Activated T-helper 9 cell treated with anti-CD3 and anti-CD28 coated beads, Interleukin-2, amount 50 U/mL, for 16 hours (primary cell): ENCODE data around the gene DDIT3.
"Not testable (repeated sequence)": the region's sequence is repeated elsewhere in the genome, so short reads cannot be mapped to it uniquely, and the experiment has no call there.

ENCODE experiments used
- DNase-seq: peaks from one replicate; pipeline ENCODE4 v3.0.0-alpha.2; 2020; ENCODE audit warnings: low read depth

Gene DDIT3, protein sequence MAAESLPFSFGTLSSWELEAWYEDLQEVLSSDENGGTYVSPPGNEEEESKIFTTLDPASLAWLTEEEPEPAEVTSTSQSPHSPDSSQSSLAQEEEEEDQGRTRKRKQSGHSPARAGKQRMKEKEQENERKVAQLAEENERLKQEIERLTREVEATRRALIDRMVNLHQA

GRCh38 chr12:57520053-57520818, at the start of gene DDIT3:
Gene DDIT3, minus strand, starts transcription at chr12:57520514. Its CDS starts 3,108 bp downstream, at chr12:57517406.
- DNase-seq = peak; percentile 100

GRCh38 chr12:57569858-57570257, 49.5 kb upstream of the DDIT3 start:
- no peak for DNase-seq

- no peak for DNase-seq
Observed at GRCh38 chr12:57568838-57569237, 48.5 kb upstream of the DDIT3 start.

DNA sequence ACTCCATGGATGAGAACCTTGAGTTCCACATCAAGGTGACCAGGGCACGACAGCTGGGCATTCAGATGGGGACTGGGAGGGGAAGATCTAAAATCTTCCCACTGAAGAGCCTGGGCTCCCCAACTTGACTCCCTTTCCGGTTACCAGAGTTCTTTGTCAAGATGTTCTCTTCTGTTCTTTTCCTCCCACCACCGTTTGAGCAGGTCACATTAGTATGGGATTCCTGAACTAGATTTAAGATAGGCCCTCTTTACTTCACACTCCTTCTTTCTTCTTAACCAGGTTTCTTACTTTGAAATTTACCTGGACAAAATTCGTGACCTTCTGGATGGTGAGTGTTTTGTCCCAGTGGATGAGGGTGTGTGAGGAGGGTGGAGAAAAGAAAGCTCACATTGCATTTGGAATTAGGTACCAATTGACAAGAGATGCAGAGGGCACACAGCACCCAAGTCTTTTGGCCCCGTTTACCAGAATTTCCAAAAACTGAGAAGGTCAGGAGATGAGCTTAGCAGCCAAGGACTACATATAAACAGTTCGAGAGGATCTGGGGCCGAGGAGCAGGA, 43.9 kb upstream of the DDIT3 start:
- no peak for DNase-seq

DNA sequence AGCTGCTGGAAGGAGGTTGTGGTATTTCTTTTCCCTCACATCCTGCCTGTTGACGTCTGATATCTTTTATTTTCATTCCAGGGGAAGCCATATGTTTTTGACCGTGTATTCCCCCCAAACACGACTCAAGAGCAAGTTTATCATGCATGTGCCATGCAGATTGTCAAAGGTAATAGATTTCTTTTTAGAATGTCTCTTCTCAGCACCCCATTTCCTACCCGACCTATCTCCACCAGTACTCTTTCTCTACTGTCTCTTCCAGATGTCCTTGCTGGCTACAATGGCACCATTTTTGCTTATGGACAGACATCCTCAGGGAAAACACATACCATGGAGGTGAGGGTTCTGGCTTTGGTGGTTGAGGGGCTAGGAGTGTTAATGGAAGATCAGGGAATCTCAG, 43.0 kb upstream of the DDIT3 start:
- DNase-seq = no peak

DNA sequence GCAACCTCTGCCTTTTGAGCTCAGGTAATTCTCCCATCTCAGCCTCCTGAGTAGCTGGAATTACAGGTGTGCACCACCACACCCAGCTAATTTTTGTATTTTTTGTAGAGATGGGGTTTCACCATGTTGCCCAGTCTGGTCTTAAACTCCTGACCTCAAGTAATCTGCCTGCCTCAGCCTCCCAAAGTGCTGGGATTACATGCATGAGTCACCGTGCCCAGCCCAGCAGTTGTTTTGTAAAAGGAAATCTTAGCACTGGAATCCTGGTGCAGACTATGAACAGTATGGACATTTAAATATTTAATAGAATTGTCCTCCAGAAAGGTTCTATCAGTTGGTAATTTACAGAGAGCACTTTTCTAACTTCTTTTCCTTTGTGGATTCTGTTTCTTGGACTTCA, 40.8 kb upstream of the DDIT3 start:
- DNase-seq = not testable (repeated sequence)

GRCh38 chr12:57560516-57560915, 40.2 kb upstream of the DDIT3 start:
- DNase-seq = no peak

GRCh38 chr12:57558864-57559263, 38.5 kb upstream of the DDIT3 start:
- no peak for DNase-seq

- DNase-seq = no peak
Observed at GRCh38 chr12:57554897-57555296, 34.6 kb upstream of the DDIT3 start.

- no peak for DNase-seq
Observed at GRCh38 chr12:57554453-57554852, 34.1 kb upstream of the DDIT3 start.

GRCh38 chr12:57553343-57554202, 33.3 kb upstream of the DDIT3 start:
- no peak for DNase-seq

- DNase-seq = no peak
Observed at GRCh38 chr12:57552835-57553313, 32.6 kb upstream of the DDIT3 start.

- DNase-seq = no peak
Observed at GRCh38 chr12:57552306-57552651, 32.0 kb upstream of the DDIT3 start.

DNA sequence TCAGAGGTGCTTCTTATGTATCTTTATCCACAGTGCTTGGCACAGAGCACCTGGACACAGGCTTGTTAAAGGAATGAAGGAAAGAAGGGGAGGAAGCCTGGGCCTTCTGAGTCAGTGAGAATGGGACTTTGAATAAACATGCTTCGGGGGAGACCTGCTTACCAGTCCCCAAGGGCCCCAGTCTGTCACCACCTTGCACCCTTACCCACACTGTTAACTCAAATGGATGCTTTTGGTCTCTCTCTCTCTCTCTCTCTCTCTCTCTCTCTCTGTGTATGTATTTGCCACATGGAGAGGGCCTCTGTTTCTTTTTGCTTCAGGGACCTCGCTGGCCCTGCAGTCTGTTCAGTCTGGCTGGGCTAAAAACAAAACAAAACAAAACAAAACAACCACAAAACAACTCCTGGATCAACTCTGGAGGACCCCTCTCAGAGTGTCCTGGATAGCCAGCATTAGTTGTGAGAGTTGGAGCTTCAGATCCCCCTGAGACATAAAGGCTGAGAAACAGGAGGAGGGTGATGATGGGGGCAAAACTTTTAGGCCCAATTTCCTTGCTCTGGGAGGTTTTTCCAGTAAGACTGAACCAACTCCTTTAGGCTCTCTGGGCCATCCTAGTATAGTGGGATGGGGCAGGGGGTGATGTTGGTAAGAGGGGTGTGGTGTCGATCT, 31.5 kb upstream of the DDIT3 start:
- no peak for DNase-seq

DNA sequence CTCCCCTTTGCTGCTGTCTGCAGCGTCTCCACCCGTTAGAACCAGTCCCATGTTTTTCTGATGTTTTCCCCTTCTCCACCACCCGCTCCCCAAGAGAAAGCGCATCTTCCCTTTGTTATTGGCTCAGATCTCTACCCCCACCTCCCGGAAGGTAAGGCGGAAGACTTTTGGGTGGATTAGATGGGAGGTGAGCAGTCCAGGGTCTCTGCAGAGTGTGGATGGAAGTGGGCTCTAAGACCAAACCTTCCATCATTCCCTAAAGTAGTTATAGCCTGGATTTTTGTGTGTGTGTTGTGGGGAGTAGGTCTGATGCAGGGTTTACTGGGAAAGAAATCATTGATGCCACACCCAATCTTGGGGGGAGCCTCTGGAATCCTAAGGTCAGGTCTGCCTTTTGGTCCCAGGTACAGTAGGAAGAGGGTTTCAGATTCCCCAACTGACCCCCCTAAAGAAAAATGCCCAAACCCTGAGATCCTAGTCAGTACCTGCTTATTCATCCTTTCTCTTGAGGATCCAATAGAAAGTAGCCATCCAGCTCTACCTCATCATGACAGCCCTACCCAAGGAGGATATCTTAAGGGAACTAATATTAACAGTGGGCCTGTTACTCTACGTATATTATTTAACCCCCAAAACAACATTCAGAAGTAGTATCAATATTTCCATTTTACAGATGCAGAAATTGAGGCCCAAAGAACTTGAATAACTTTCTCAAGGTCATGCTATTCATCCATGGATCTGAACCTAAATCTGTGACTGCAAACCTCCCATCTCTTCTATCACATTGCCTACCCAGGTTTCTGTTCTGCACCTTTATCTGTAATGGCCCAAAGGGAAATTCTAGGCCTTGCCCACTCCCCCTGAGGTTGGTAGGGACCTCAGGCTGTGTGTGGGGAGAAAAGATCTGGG, 30.6 kb upstream of the DDIT3 start:
- DNase-seq = no peak

DNA sequence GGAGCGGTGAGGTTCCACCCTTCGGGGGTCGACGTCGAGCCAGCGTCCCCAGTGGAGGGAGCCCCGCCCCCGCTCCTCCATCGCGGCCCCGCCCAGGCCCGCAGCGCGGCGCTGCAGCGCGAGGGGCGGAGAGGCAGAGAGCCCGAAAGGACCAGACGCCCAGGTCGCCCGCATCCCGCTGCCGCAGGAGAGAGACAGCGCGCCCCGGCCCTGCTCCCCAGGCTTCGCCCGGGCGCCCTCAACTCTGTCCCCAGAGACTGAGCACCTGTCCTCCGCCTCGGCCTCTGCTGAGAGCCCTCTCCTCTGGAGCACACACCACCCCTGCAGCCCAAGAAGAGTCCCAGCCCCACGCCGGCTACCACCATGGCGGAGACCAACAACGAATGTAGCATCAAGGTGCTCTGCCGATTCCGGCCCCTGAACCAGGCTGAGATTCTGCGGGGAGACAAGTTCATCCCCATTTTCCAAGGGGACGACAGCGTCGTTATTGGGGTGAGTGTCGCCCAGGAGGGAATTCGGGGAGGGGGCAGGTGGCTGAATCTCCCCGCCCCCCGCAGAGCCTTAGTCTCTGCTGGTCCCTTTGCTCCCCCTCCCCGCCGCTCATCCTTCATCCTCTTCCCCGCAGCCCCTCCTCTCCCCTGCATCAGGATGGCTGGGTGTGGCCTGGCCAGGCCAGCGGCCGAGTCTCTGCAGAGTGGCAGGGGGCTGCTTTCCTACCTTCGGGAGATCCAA, 29.8 kb upstream of the DDIT3 start, which contains the start of gene KIF5A:
Gene KIF5A, plus strand, starts transcription at position 136 of the 732 bp plus-strand sequence. Its CDS starts 228 bp downstream, at position 364.
- peak; percentile 37 for DNase-seq

GRCh38 chr12:57549203-57549908, 29.0 kb upstream of the DDIT3 start:
- DNase-seq = no peak

DNA sequence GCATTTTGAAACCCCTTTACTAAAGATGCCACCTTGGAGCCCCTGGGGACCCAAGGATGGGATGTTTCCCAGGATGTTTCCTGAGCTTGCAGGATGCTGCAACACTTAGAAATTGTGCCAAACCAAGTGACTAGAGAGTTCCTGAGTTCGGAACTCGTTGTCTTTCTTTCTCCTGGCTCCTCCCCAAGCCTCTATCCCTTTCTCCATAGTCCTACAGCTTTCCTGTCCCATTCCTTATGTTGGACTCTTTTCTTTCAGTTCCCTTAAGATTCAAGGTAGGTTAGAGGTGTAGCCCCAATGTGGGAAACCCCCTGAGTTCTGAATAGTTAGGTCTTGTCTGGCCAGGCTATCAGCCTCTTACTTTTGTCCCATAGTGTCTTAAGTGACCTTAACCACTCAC, 28.2 kb upstream of the DDIT3 start:
- no peak for DNase-seq

- no peak for DNase-seq
Observed at GRCh38 chr12:57548013-57548315, 27.6 kb upstream of the DDIT3 start.
